Measurements from ENCODE around the gene TMED1. TPM values are rescaled to one million over a fixed set of nuclear protein-coding genes. Genes with fewer than 3 reads are reported as not detected.

TMED1 gene
- total RNA-seq, 1 experiment from 2014 or later = 30.3 TPM

DNA sequence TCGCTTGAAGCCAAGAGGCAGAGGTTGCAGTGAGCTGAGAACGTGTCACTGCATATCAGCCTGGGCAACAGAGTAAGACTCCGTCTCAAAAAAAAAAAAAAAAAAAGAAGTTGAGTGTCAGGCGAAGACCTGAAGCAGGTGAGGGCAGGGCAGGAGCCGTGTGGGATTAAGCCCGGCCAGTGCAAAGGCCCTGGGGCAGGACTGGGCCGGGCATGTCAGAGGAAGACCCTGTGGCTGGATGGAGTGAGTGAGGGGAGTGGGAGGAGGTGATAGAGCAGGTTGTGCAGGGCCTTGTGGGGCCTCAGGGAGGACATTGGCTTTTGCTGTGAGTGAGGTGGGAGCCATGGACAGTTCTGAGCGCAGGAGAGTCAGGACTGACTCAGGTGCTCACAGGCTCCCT, 47.9 kb downstream of the TMED1 start:
- no peak for TF ChIP-seq POLR2AphosphoS5 (IDR thresholded peaks at IDR 0.05; ENCODE audit: low read depth, low read length)
- TF ChIP-seq, protein P1, sequence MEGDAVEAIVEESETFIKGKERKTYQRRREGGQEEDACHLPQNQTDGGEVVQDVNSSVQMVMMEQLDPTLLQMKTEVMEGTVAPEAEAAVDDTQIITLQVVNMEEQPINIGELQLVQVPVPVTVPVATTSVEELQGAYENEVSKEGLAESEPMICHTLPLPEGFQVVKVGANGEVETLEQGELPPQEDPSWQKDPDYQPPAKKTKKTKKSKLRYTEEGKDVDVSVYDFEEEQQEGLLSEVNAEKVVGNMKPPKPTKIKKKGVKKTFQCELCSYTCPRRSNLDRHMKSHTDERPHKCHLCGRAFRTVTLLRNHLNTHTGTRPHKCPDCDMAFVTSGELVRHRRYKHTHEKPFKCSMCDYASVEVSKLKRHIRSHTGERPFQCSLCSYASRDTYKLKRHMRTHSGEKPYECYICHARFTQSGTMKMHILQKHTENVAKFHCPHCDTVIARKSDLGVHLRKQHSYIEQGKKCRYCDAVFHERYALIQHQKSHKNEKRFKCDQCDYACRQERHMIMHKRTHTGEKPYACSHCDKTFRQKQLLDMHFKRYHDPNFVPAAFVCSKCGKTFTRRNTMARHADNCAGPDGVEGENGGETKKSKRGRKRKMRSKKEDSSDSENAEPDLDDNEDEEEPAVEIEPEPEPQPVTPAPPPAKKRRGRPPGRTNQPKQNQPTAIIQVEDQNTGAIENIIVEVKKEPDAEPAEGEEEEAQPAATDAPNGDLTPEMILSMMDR (IDR thresholded peaks at IDR 0.05) = no peak
- in situ Hi-C loops (cut with HindIII; ENCODE audit: low pct_unique_long_range_greater_than_20kb, low sequenced_read_pairs) (no loop called here), intact Hi-C loops (cut with micrococcal nuclease; ENCODE audit: unreplicated experiment) (no loop called here)
- Histone ChIP-seq H3K4me1 (ENCODE audit: control insufficient read depth, insufficient read depth, low read length) (no peaks in the 10 kb centered on the region), H3K4me3 (ENCODE audit: low read depth in 2 of 2, low read length in 2 of 2) (no peak overlapping the region), H3K9me3 (ENCODE audit: control insufficient read depth, insufficient read depth, low read depth, low read length) (no peaks in the 10 kb centered on the region), H3K27me3 (ENCODE audit: control insufficient read depth, insufficient read depth, low read length) (no peaks in the 10 kb centered on the region), H3K36me3 (ENCODE audit: control insufficient read depth, insufficient read depth, low read length) (peaks cover 2% of the 10 kb centered on the region; the same call in 1 of the 2 replicates), H3K27ac (ENCODE audit: low read length) (no peak overlapping the region)
- no peak for ATAC-seq
- POLR2A ChIA-PET = no interaction called here
- BruUV-seq (replicated peaks) = no TSS peak
- CTCF ChIA-PET = no interaction called here
- DNase-seq (ENCODE audit: low read depth, low spot score) = no peak

DNA sequence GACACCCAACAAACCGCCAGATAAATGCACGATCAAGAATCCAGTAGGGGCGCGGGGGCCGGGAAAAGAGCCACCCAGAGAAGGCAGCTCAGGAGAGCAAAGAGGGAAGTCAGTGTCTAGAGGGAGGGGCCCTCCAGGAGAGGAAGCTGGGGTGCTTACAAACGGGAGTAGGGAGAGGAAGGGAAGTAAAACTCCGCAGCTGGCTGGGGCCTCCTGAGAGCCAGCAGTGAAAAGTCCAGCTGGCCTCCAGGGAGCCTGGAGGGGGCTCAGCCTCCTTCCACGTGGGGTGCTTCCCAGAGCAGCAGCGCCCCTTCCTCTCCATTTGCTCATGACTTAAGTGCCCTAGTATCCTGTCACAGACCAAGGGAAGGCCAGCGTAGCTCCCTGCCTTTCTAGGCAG, 51.8 kb downstream of the TMED1 start:
- DNase-seq (ENCODE audit: low read depth, low spot score) (no peak), ATAC-seq (no peak)
- intact Hi-C loops (cut with micrococcal nuclease; ENCODE audit: unreplicated experiment) (no loop called here), in situ Hi-C loops (cut with HindIII; ENCODE audit: low pct_unique_long_range_greater_than_20kb, low sequenced_read_pairs) (no loop called here)
- POLR2A ChIA-PET = no interaction called here
- TF ChIP-seq, protein P2, sequence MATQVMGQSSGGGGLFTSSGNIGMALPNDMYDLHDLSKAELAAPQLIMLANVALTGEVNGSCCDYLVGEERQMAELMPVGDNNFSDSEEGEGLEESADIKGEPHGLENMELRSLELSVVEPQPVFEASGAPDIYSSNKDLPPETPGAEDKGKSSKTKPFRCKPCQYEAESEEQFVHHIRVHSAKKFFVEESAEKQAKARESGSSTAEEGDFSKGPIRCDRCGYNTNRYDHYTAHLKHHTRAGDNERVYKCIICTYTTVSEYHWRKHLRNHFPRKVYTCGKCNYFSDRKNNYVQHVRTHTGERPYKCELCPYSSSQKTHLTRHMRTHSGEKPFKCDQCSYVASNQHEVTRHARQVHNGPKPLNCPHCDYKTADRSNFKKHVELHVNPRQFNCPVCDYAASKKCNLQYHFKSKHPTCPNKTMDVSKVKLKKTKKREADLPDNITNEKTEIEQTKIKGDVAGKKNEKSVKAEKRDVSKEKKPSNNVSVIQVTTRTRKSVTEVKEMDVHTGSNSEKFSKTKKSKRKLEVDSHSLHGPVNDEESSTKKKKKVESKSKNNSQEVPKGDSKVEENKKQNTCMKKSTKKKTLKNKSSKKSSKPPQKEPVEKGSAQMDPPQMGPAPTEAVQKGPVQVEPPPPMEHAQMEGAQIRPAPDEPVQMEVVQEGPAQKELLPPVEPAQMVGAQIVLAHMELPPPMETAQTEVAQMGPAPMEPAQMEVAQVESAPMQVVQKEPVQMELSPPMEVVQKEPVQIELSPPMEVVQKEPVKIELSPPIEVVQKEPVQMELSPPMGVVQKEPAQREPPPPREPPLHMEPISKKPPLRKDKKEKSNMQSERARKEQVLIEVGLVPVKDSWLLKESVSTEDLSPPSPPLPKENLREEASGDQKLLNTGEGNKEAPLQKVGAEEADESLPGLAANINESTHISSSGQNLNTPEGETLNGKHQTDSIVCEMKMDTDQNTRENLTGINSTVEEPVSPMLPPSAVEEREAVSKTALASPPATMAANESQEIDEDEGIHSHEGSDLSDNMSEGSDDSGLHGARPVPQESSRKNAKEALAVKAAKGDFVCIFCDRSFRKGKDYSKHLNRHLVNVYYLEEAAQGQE (IDR thresholded peaks at IDR 0.05; ENCODE audit: insufficient read depth in 1 of 2, low read depth in 2 of 2, low read length in 1 of 2) = no peak
- no peak for TF ChIP-seq SIN3A (IDR thresholded peaks at IDR 0.05; ENCODE audit: borderline replicate concordance, insufficient read depth, low read depth, low read length)
- TF ChIP-seq TCF7L2 (IDR thresholded peaks at IDR 0.05; ENCODE audit: low read depth, low read length) = no peak
- no peak for TF ChIP-seq POLR2AphosphoS5 (IDR thresholded peaks at IDR 0.05; ENCODE audit: low read depth, low read length)
- TF ChIP-seq, protein P1 (IDR thresholded peaks at IDR 0.05) = no peak
- Histone ChIP-seq H3K27ac (ENCODE audit: low read length) (no peak overlapping the region), H3K4me1 (ENCODE audit: control insufficient read depth, insufficient read depth, low read length) (no peaks in the 10 kb centered on the region), H3K9me3 (ENCODE audit: control insufficient read depth, insufficient read depth, low read depth, low read length) (no peaks in the 10 kb centered on the region), H3K4me3 (ENCODE audit: low read depth in 2 of 2, low read length in 2 of 2) (no peak overlapping the region), H3K27me3 (ENCODE audit: control insufficient read depth, insufficient read depth, low read length) (no peaks in the 10 kb centered on the region), H3K36me3 (ENCODE audit: control insufficient read depth, insufficient read depth, low read length) (0 out of 2 replicates have a peak, but pooled peaks cover 2% of the 10 kb centered on the region)
- no TSS peak for BruUV-seq (replicated peaks)
- CTCF ChIA-PET = no interaction called here
